Prostate gland (tissue), 2 donors: ENCODE results near the gene SRRM3. TPM values are rescaled to one million over a fixed set of nuclear protein-coding genes. Genes with fewer than 3 reads are reported as not detected.
"Not testable (repeated sequence)": the region's sequence is repeated elsewhere in the genome, so short reads cannot be mapped to it uniquely, and the experiment has no call there.

Experiments used
- DNase-seq: peaks from one replicate; pipeline ENCODE4 v3.0.0-alpha.2; 2019; ENCODE audit warnings: low spot score
- H3K27ac ChIP-seq, 2 donors: fragments of 200-600 bp; sonication (generic); 2 replicates each; pipeline ENCODE4 v1.5.1; 2017 to 2019
- H3K27me3 ChIP-seq: fragments of 200-600 bp; sonication (generic); replicated peaks from 2 replicates; pipeline ENCODE4 v1.5.1; 2019; ENCODE audit not compliant: insufficient read depth
- H3K36me3 ChIP-seq, 2 donors: fragments of 200-600 bp; sonication (generic); 1 replicate in 1 of 2; 2 replicates in 1 of 2; pipeline versions ENCODE4 v1.5.1 to v1.8.1; 2017 to 2019
- H3K4me1 ChIP-seq: fragments of 200-600 bp; sonication (generic); replicated peaks from 2 replicates; pipeline ENCODE4 v1.5.1; 2019
- H3K4me3 ChIP-seq, 2 donors: fragments of 200-600 bp; sonication (generic); 2 replicates each; pipeline ENCODE4 v1.5.1; 2017 to 2019
- H3K9me3 ChIP-seq: fragments of 200-600 bp; sonication (generic); 2 replicates; pipeline ENCODE4 v1.5.1; 2017
- CTCF ChIP-seq, 4 experiments: fragments of 200-600 bp in 2 of 4; fragments of 450-650 bp in 2 of 4; sonication (generic) in 2 of 4; IDR thresholded peaks; 1 replicate in 3 of 4; 2 replicates in 1 of 4; pipeline ENCODE4 v1.5.1; 2016 to 2019; ENCODE audit warnings: antibody characterized with exemption in 4 of 4, mild to moderate bottlenecking in 2 of 4, moderate library complexity in 2 of 4
- POLR2A ChIP-seq: fragments of 450-650 bp; IDR thresholded peaks from one replicate; pipeline ENCODE4 v1.6.1; 2016; ENCODE audit warnings: antibody characterized with exemption, mild to moderate bottlenecking
- POLR2AphosphoS5 ChIP-seq: sonication (generic); formaldehyde crosslinking; IDR thresholded peaks from one replicate; pipeline ENCODE4 v1.6.1; 2017; ENCODE audit warnings: antibody characterized with exemption
- WGBS: methylation state at CpG from one replicate; pipeline ENCODE4 v1.1.5; 2018; 5-methylcytosine and 5-hydroxymethylcytosine counted together
- intact Hi-C: fragments of 100-400 bp; cut with DNase I; formaldehyde crosslinking; loops from one replicate; pipeline ENCODE4 v1.14.2; 2022
- total RNA-seq, 2 donors: library from RNA; depleted of rRNA; stranded (reverse); fragments of >200 nt; gene quantifications; one replicate each; pipeline ENCODE4 v1.1.0, GENCODE V29; 2016

Gene SRRM3
- total RNA-seq, 2 donors from 2014 or later, result 3.1 to 6.8 TPM

- Histone ChIP-seq H3K27ac (no peak overlapping the region), H3K4me3 (no peak overlapping the region), H3K27me3 (no peaks in the 10 kb centered on the region), H3K36me3 (no peaks in the 10 kb centered on the region), H3K4me1 (peaks cover 7% of the 10 kb centered on the region), H3K9me3 (no peaks in the 10 kb centered on the region)
- DNase-seq, result no peak
- TF ChIP-seq POLR2A (no peak), POLR2AphosphoS5 (no peak), CTCF (IDR thresholded peaks at IDR 0.05) (no peak)
- intact Hi-C loops, result no loop called here
- 71% methylated on average over 5 of the region's 5 CpGs for WGBS
These were observed 66.7 kb downstream of the SRRM3 start for GRCh38 chr7:76268376-76268775.

- no peak for TF ChIP-seq POLR2AphosphoS5
- Histone ChIP-seq H3K4me3 (no peak overlapping the region), H3K27me3 (no peaks in the 10 kb centered on the region), H3K4me1 (peaks cover 7% of the 10 kb centered on the region), H3K36me3 (no peaks in the 10 kb centered on the region), H3K27ac (no peak overlapping the region), H3K9me3 (no peaks in the 10 kb centered on the region)
- 9% methylated on average over 5 of the region's 5 CpGs for WGBS
- DNase-seq, result no peak
- intact Hi-C loops, result no loop called here
These were observed 68.2 kb downstream of the SRRM3 start for GRCh38 chr7:76269895-76270294.

- intact Hi-C loops, H3K9me3 ChIP-seq, DNase-seq, H3K27me3 ChIP-seq, H3K27ac ChIP-seq, H3K36me3 ChIP-seq, H3K4me1 ChIP-seq, H3K4me3 ChIP-seq: not testable (repeated sequence)
- WGBS, result 85% methylated on average over 2 of the region's 2 CpGs
These were observed 69.7 kb downstream of the SRRM3 start for GRCh38 chr7:76271384-76271783.

GRCh38 chr7:76272142-76272541, 70.4 kb downstream of the SRRM3 start:
- H3K27me3 ChIP-seq, result no peaks in the 10 kb centered on the region
- no peak overlapping the region for H3K4me3 ChIP-seq
- no peaks in the 10 kb centered on the region for H3K9me3 ChIP-seq
- intact Hi-C loops, result no loop called here
- H3K27ac ChIP-seq, result no peak overlapping the region
- DNase-seq, result no peak
- 90% methylated on average over 6 of the region's 6 CpGs for WGBS
- H3K4me1 ChIP-seq, result peaks cover 4% of the 10 kb centered on the region
- H3K36me3 ChIP-seq, result no peaks in the 10 kb centered on the region
- TF ChIP-seq CTCF (IDR thresholded peaks at IDR 0.05) (no peak), POLR2A (no peak), POLR2AphosphoS5 (no peak)

- no peaks in the 10 kb centered on the region for H3K4me1 ChIP-seq
- TF ChIP-seq CTCF (IDR thresholded peaks at IDR 0.05) (no peak), POLR2A (no peak), POLR2AphosphoS5 (no peak)
- 29% methylated on average over 7 of the region's 7 CpGs for WGBS
- no peaks in the 10 kb centered on the region for H3K36me3 ChIP-seq
- H3K27ac ChIP-seq, result no peak overlapping the region
- DNase-seq, result no peak
- H3K9me3 ChIP-seq, result no peaks in the 10 kb centered on the region
- no peaks in the 10 kb centered on the region for H3K27me3 ChIP-seq
- intact Hi-C loops, result no loop called here
- no peak overlapping the region for H3K4me3 ChIP-seq
These were observed 71.3 kb downstream of the SRRM3 start for GRCh38 chr7:76272851-76273497.

- Histone ChIP-seq H3K27me3 (no peaks in the 10 kb centered on the region), H3K27ac (no peak overlapping the region), H3K4me3 (no peak overlapping the region), H3K9me3 (no peaks in the 10 kb centered on the region), H3K36me3 (no peaks in the 10 kb centered on the region), H3K4me1 (no peaks in the 10 kb centered on the region)
- 68% methylated on average over 5 of the region's 5 CpGs for WGBS
- intact Hi-C loops, result no loop called here
- TF ChIP-seq POLR2AphosphoS5 (no peak), POLR2A (no peak), CTCF (IDR thresholded peaks at IDR 0.05) (no peak)
- DNase-seq, result no peak
These were observed 71.8 kb downstream of the SRRM3 start for GRCh38 chr7:76273503-76273902.
